Activated CD4-positive, alpha-beta T cell treated with anti-CD3 and anti-CD28 coated beads, Interleukin-2, amount 10 ng/mL, durations not matched to agents 24 days and 14 days (primary cell): ENCODE data around the gene HAPSTR1. TPM values are rescaled to one million over a fixed set of nuclear protein-coding genes. Genes with fewer than 3 reads are reported as not detected.
A peak's percentile ranks its signal among the peaks of the same experiment; 100 is the strongest.

Source experiments
- DNase-seq: peaks from one replicate; pipeline ENCODE4 v3.0.0; 2022
- H3K27ac Mint-ChIP-seq: one replicate; pipeline ENCODE4 v1.8.0; 2022; ENCODE audit warnings: mild to moderate bottlenecking, mixed read lengths
- H3K27me3 Mint-ChIP-seq: one replicate; pipeline ENCODE4 v1.8.0; 2022; ENCODE audit warnings: mixed read lengths
- H3K36me3 Mint-ChIP-seq: one replicate; pipeline ENCODE4 v1.8.0; 2022; ENCODE audit warnings: low read depth, mild to moderate bottlenecking, mixed read lengths
- H3K4me1 Mint-ChIP-seq: one replicate; pipeline ENCODE4 v1.8.0; 2021; ENCODE audit warnings: mixed read lengths
- H3K4me3 Mint-ChIP-seq: one replicate; pipeline ENCODE4 v1.8.0; 2022; ENCODE audit warnings: mild to moderate bottlenecking, moderate library complexity, mixed read lengths
- H3K9me3 Mint-ChIP-seq: one replicate; pipeline ENCODE4 v1.8.0; 2021; ENCODE audit warnings: mixed read lengths
- intact Hi-C: fragments of 100-400 bp; cut with micrococcal nuclease; formaldehyde crosslinking; loops from one replicate; pipeline ENCODE4 v1.15.1; 2023
- total RNA-seq: library from RNA; stranded (reverse); gene quantifications from 2 replicates; pipeline ENCODE4 v1.2.3, GENCODE V29; 2022

Gene HAPSTR1
- total RNA-seq, 1 donor from 2014 or later = 54.2 TPM

DNA sequence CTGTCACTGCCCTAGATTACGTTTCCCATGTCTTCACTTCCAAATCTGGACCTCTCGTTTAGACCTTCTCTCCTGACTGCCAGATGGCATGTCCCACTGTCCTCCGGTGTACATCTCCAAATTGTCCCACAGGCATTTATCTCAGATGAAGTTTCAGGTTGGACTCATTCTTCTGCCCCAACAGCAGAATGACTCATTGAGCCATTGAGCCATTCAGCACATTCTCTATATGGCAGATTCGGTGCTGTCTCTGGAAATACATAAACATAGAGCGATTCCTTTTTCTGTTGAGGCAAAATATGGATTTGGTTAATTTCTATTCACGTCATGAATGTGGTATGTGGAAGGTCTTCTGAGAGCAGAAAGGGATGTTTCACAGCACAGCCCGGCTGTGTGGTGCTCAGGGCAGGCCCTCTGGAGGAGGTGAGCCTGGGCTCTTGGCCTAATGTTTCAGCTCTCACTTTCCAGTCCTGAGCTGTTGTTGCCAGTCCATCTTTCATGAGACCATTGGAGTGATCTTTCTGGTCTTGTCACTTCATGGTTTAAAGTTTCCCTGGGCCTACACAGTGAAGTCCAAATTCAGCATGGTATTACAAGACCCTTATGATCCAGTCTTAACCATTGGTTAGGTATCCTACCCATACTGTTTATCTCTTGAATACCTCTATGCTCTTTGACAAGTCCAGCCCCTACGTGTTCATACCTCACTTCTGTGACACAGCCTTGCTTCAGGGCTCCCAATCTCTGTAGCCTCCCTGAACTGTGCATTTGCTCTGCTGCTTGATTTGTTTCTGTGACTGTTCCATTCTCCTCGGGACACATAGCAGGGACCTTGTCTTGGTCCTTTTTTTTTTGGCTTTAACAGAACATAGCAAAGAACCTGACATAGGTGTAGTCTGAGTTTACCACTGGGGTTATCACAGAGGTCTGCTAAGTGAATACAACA lies 15.9 kb downstream of the HAPSTR1 start:
- intact Hi-C loops = no loop called here
- peaks cover 62% of the 10 kb centered on the region for H3K4me1 Mint-ChIP-seq
- no peak for DNase-seq
- H3K36me3 Mint-ChIP-seq = peaks cover 68% of the 10 kb centered on the region
- H3K9me3 Mint-ChIP-seq = no peaks in the 10 kb centered on the region
- peak overlapping the region; percentile 36 for H3K27ac Mint-ChIP-seq
- H3K4me3 Mint-ChIP-seq = peak overlapping the region; percentile 4
- no peaks in the 10 kb centered on the region for H3K27me3 Mint-ChIP-seq

DNA sequence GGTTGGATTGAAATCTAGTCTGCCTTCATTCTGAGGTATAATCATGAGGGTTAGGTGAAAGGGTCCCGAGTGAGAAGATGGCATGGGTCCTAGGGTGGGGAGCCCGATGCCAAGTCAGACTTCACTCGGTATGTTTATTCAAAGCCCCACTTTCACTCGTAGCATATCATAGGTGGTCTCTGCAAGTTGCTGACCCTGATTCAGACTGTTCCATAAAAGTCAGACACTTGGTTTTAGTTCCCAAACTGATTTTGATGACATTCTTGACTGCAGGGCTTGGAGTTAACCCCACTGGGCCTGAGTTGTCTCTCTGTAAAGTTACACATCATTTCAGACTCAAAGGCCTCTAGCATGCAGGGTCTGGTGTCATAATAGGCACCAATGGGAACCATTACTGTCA lies 17.8 kb downstream of the HAPSTR1 start:
- Mint-ChIP-seq H3K27ac (no peak overlapping the region), H3K36me3 (peaks cover 57% of the 10 kb centered on the region), H3K27me3 (no peaks in the 10 kb centered on the region), H3K9me3 (no peaks in the 10 kb centered on the region), H3K4me1 (peaks cover 66% of the 10 kb centered on the region), H3K4me3 (no peak overlapping the region)
- intact Hi-C loops = no loop called here
- no peak for DNase-seq

DNA sequence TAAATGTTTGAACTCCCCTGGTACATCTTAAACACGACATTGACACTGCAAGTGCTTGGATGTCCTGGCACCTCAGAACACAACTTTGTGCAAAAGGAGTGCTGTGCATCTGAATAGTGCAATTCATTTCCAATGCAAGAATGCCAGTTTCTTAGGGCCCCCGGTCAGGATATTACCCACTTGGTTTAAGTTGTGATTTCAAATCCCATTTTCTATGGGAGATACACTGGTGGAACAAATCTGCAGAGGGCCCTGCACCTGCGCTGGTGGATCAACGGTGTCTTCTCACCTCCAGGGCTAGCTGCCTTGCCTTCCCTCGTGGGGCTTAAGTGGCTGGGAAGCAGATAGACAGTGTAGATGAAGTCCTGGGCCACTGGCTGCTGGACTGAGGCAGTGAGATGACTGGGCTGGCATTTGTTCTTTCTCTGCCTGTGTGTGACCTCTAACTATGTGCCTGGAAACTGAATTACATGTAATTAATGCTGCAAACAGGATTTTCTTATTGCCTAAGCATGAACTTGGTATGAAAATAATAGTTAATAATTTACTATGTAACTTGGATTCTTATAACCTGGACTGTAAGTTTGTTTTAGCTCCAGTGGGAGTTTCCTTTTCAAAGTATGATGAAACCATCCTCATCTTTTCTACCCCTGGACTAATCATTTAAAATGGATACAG lies 20.9 kb downstream of the HAPSTR1 start:
- Mint-ChIP-seq H3K4me1 (peaks cover 59% of the 10 kb centered on the region), H3K27ac (no peak overlapping the region), H3K9me3 (no peaks in the 10 kb centered on the region), H3K27me3 (no peaks in the 10 kb centered on the region), H3K36me3 (peaks cover 58% of the 10 kb centered on the region), H3K4me3 (no peak overlapping the region)
- intact Hi-C loops = loop anchor here (2.0 kb wide), 1 partner anchor 14 kb away; no protein-coding TSS in a partner anchor
- no peak for DNase-seq

DNA sequence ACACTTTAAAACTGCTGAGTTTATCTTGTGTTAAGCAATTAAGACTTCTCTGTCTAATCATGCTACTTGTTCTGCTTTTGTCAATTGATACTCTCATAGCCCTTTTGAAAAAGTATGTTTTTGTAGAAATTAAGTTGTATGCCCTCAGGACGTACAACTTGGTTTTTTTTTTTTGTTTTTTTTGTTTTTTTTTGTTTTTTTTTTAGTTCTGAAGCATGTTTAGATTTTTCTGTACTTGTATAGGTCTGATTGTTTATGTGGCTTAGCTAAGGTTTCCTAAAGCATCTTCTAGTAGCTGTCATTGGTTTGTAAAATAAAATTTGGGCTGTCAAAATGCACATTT lies 21.4 kb downstream of the HAPSTR1 start:
- Mint-ChIP-seq H3K4me3 (no peak overlapping the region), H3K9me3 (no peaks in the 10 kb centered on the region), H3K27ac (peak overlapping the region; percentile 54), H3K27me3 (no peaks in the 10 kb centered on the region), H3K4me1 (peaks cover 59% of the 10 kb centered on the region), H3K36me3 (peaks cover 58% of the 10 kb centered on the region)
- intact Hi-C loops = loop anchor here (2.0 kb wide), 1 partner anchor 14 kb away; no protein-coding TSS in a partner anchor
- DNase-seq = no peak

DNA sequence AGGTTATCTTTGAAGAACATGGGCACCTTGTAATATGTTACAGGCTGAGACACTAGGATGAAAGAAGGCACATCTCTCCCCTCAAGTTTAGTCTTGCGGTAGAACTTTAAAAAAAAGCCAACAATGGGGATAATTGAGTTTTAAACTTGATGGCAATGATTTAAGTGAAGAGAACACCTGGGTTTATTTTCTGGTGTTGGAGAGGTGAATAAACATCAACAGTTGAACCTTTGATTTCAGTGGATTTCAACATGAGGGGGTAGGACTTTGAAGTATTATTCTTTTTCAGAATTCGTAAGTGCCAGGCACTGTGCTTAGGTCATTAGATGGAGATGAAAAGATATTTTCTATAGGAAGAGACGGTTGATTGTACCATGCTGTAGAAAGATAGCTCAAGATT lies 22.3 kb downstream of the HAPSTR1 start:
- intact Hi-C loops = loop anchor here (2.0 kb wide), 1 partner anchor 15 kb away; no protein-coding TSS in a partner anchor
- Mint-ChIP-seq H3K27me3 (no peaks in the 10 kb centered on the region), H3K27ac (no peak overlapping the region), H3K4me3 (no peak overlapping the region), H3K4me1 (peaks cover 58% of the 10 kb centered on the region), H3K9me3 (no peaks in the 10 kb centered on the region), H3K36me3 (peaks cover 59% of the 10 kb centered on the region)
- DNase-seq = no peak

DNA sequence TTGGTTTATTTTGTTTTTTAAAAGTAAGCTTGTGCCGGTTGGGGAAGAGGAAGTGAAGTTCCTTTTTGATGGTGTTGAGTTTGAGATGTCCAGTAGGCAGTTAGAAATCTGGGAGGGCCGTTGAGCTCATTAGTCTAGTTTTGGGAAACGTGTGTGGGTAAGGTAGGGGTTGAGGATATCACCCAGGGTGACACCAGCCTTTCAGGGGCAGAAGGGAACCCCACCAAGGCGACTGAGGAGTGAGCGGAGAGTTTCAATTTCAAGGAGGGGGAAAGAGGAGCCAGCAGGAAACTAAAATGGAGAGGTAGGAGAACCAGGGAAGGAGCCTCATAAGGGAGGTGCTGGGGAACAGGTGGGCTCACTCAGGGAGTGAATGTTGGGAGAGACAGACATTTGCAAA lies 22.7 kb downstream of the HAPSTR1 start:
- Mint-ChIP-seq H3K36me3 (peaks cover 58% of the 10 kb centered on the region), H3K27me3 (no peaks in the 10 kb centered on the region), H3K9me3 (no peaks in the 10 kb centered on the region), H3K4me1 (peaks cover 54% of the 10 kb centered on the region), H3K27ac (peak overlapping the region; percentile 22), H3K4me3 (no peak overlapping the region)
- intact Hi-C loops = no loop called here
- DNase-seq = no peak

DNA sequence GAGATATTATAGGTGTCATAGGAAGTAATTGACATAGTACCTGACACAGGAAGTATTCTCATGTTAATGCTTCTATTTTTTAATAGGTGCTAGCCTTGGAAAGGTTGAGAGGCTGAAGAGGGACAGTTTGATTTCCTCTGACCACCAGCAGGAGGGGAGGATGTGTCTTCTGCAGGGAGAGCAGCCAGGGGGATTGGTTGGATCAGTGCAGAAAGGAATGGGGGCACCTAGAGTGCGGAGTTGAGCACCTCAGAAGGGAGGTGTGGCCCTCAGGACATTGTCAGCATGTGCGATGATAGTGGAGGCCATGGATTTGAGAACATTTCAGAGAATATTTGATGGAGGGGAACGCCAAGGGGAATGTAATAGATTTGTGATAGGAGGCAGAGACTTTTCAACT lies 23.4 kb downstream of the HAPSTR1 start:
- peaks cover 60% of the 10 kb centered on the region for H3K36me3 Mint-ChIP-seq
- intact Hi-C loops = no loop called here
- no peaks in the 10 kb centered on the region for H3K27me3 Mint-ChIP-seq
- no peak overlapping the region for H3K4me3 Mint-ChIP-seq
- no peaks in the 10 kb centered on the region for H3K9me3 Mint-ChIP-seq
- DNase-seq = no peak
- H3K4me1 Mint-ChIP-seq = peaks cover 53% of the 10 kb centered on the region
- no peak overlapping the region for H3K27ac Mint-ChIP-seq

DNA sequence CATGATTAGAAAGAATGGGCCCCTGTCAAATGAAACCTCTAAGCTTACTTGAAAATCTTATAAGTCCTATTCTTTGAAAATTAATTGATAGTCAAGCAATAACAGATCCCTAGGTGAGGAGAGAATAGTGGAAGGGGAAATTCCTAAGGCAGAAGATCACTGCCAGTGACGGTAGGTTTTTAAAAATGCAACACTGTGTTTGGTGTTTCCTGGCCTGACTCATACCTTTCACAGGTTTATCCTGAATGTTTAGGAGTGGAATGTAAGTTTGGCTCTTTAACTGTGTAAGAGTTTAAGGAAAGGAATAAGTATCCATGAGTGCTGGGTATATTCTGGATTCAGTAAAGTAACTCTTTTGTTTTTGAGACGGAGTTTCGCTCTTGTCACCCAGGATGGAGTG lies 23.8 kb downstream of the HAPSTR1 start:
- H3K9me3 Mint-ChIP-seq = no peaks in the 10 kb centered on the region
- peaks cover 50% of the 10 kb centered on the region for H3K4me1 Mint-ChIP-seq
- H3K36me3 Mint-ChIP-seq = peaks cover 61% of the 10 kb centered on the region
- DNase-seq = no peak
- no peak overlapping the region for H3K4me3 Mint-ChIP-seq
- no peaks in the 10 kb centered on the region for H3K27me3 Mint-ChIP-seq
- intact Hi-C loops = no loop called here
- H3K27ac Mint-ChIP-seq = no peak overlapping the region

DNA sequence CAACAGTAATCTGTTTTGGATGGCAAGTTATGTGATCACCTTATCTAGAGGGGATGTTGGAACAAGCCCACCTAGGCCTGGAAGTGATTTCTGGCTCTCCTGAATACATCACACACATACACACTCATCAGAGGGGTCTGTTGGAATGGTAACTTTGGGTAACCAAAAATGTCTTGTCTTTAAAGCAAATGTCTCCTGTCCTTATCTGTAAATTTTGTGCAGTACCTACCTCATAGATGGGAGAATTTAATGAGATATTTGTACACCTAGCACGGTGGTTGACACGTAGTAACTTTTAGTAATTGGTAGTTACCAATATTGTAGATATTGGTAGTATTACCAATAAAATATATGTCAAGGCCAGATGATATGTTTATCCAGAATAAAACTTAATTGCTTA lies 24.7 kb downstream of the HAPSTR1 start:
- DNase-seq = no peak
- Mint-ChIP-seq H3K9me3 (no peaks in the 10 kb centered on the region), H3K4me3 (no peak overlapping the region), H3K27me3 (no peaks in the 10 kb centered on the region), H3K27ac (peak overlapping the region; percentile 25), H3K36me3 (peaks cover 58% of the 10 kb centered on the region), H3K4me1 (peaks cover 44% of the 10 kb centered on the region)
- intact Hi-C loops = no loop called here

DNA sequence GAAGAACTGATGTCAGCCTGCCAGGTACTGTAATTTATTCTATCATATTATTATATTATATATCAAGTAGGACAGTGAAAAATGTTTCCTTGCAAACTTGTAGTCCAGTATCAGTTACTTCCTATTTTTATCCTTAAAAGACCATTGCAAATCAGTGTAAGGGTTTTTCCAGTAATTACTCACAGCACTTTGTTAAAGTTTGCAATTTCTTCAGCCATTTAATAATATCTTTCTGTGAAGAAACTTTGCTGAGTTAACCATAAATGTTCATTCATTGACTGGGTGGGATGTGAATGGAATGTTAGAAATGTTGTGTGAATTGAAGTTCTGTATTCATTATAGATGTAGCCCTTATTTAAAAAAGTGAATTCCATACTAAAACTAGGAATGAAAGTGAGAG lies 26.7 kb downstream of the HAPSTR1 start:
- H3K27me3 Mint-ChIP-seq = no peaks in the 10 kb centered on the region
- no peak overlapping the region for H3K27ac Mint-ChIP-seq
- H3K36me3 Mint-ChIP-seq = peaks cover 61% of the 10 kb centered on the region
- DNase-seq = no peak
- H3K4me1 Mint-ChIP-seq = peaks cover 40% of the 10 kb centered on the region
- intact Hi-C loops = no loop called here
- H3K4me3 Mint-ChIP-seq = no peak overlapping the region
- H3K9me3 Mint-ChIP-seq = no peaks in the 10 kb centered on the region

DNA sequence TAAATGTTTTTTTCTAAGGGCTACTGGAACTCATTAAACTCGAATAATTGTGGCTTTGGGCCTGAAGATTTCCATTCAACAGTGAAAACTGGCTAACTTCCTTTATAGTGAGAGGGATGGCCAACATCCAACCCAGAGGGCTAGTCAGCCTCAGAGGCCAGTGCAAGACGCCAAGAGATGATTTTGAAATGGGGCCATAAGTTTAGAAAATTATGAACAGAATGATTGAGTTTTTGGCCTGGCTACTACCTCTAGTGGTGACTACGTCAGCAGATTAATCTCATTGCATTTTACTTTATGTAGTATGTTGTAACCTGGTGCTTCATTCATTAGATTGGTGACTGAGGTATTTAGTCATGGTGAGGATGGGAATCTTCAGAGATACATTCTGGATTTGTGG lies 28.4 kb downstream of the HAPSTR1 start:
- Mint-ChIP-seq H3K27me3 (no peaks in the 10 kb centered on the region), H3K4me3 (no peak overlapping the region), H3K36me3 (peaks cover 61% of the 10 kb centered on the region), H3K4me1 (peaks cover 34% of the 10 kb centered on the region), H3K9me3 (no peaks in the 10 kb centered on the region), H3K27ac (no peak overlapping the region)
- intact Hi-C loops = no loop called here
- no peak for DNase-seq

DNA sequence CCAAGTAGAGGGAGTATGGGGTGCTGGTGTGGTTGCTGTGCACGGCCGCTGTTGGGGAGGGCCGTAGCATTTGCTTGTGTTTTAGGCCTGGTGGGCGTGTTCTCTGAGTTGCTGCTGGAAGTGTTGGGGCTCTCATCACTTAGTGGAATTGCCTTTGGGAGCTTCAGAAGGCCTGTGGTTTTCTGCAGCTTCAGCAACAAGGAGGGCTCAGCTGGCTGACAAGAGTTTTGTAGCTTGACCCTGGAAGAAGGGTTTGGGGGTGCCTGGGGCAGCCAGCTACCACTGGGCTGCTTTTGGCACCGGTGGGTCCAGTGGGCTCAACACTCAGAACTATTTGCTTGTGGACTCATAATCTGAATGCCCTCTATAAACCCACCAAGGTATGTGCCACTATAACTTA lies 30.9 kb downstream of the HAPSTR1 start:
- H3K4me1 Mint-ChIP-seq = peaks cover 36% of the 10 kb centered on the region
- H3K4me3 Mint-ChIP-seq = no peak overlapping the region
- H3K36me3 Mint-ChIP-seq = peaks cover 48% of the 10 kb centered on the region
- H3K9me3 Mint-ChIP-seq = no peaks in the 10 kb centered on the region
- DNase-seq = no peak
- peak overlapping the region; percentile 29 for H3K27ac Mint-ChIP-seq
- H3K27me3 Mint-ChIP-seq = no peaks in the 10 kb centered on the region
- intact Hi-C loops = no loop called here

DNA sequence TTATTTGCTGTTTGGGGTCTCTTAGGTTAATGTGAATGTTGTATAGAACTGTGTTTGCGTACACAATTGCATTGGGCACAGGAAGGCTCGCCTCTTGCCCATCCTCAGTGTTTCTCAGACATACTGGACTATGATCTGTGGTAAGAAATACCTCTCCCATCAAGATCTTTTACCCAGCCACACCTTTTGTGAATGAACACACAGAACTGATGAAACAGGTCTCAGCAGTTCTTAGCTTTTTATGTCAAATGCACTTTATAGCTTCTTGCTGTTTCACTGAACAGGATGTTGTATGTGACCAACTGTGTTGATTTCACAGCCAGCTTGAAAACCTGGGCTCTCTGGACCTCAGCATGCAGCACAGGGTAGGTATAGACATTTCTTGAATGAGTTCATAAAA lies 31.5 kb downstream of the HAPSTR1 start:
- H3K4me3 Mint-ChIP-seq = no peak overlapping the region
- H3K9me3 Mint-ChIP-seq = no peaks in the 10 kb centered on the region
- intact Hi-C loops = no loop called here
- H3K36me3 Mint-ChIP-seq = peaks cover 42% of the 10 kb centered on the region
- H3K27ac Mint-ChIP-seq = peak overlapping the region; percentile 29
- DNase-seq = no peak
- H3K4me1 Mint-ChIP-seq = peaks cover 38% of the 10 kb centered on the region
- H3K27me3 Mint-ChIP-seq = no peaks in the 10 kb centered on the region

DNA sequence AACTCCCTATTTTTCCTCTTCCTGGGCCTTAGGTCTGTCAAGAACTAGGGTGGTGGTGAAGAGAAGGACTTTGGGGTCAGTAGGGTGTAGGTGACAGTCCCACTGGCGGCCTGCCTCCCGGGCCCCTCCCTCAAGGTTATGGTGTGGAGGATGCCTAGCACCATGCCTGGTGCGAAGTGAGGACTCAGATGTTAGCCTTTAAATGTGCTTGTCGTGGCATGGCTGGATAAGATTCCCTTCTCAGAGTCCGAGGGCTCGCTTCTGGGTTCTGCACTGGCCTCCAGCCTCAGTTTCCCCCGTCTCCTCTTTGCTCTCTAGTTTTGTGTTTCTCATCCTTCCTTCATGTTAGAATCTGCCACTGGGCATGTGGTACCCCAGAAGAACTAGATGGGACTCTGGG lies 32.0 kb downstream of the HAPSTR1 start:
- intact Hi-C loops = no loop called here

More for the DNA sequence above, 32.0 kb downstream of the HAPSTR1 start:
- Mint-ChIP-seq H3K4me3 (no peak overlapping the region), H3K36me3 (peaks cover 39% of the 10 kb centered on the region), H3K27ac (peak overlapping the region; percentile 29), H3K27me3 (no peaks in the 10 kb centered on the region), H3K9me3 (no peaks in the 10 kb centered on the region), H3K4me1 (peaks cover 40% of the 10 kb centered on the region)
- DNase-seq = no peak
